ENCODE data around the gene SLC9A3.

The SLC9A3 gene

DNA sequence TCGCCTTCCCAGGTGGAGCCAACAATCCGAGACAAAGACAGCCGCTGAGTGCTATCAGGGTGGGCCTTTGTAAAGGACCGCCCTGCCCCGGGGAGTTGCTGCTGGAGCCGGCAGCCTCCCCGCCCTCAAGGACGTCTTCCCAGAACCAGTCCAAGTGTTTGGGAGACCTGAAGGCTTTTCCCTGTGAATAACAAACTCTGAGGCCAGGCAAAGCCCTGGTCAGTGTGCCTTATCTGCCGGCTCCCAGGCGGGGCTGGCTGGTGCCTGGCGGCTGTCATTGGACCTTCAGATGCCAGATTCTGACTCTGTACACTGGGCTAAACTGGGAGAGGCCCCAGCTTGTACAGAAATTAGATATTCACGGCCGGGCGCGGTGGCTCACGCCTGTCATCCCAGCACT, 2.1 kb downstream of the SLC9A3 start:
- TF ChIP-seq, protein P1, sequence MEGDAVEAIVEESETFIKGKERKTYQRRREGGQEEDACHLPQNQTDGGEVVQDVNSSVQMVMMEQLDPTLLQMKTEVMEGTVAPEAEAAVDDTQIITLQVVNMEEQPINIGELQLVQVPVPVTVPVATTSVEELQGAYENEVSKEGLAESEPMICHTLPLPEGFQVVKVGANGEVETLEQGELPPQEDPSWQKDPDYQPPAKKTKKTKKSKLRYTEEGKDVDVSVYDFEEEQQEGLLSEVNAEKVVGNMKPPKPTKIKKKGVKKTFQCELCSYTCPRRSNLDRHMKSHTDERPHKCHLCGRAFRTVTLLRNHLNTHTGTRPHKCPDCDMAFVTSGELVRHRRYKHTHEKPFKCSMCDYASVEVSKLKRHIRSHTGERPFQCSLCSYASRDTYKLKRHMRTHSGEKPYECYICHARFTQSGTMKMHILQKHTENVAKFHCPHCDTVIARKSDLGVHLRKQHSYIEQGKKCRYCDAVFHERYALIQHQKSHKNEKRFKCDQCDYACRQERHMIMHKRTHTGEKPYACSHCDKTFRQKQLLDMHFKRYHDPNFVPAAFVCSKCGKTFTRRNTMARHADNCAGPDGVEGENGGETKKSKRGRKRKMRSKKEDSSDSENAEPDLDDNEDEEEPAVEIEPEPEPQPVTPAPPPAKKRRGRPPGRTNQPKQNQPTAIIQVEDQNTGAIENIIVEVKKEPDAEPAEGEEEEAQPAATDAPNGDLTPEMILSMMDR (IDR thresholded peaks at IDR 0.05; ENCODE audit: low read depth, low read length), result no peak
- H3K4me3 ChIP-seq (ENCODE audit: low read depth, low read length), result no peak overlapping the region

- TF ChIP-seq, protein P1 (IDR thresholded peaks at IDR 0.05; ENCODE audit: low read depth, low read length), result no peak
- H3K4me3 ChIP-seq (ENCODE audit: low read depth, low read length), result no peak overlapping the region
These were observed 2.6 kb downstream of the SLC9A3 start for GRCh38 chr5:521680-522079.

DNA sequence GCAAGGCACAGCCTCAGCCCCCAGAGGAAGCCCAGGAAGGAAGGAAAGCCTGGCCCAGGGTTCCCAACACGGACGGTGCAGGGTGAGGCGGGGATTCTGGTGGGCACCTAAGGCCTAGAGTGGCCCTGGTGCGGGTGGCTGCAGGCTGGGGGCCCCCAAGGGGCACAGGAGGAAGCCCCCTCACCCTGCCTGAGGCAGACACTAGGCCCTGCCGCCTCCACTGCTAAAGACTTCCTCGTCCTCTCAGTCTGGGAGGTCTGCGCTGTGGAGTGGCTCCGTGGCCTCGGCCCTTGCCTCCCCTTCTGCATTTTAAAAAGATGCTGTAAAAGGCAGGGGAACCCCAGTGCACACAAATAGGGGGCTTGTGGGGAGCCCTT, 3.4 kb downstream of the SLC9A3 start:
- H3K4me3 ChIP-seq (ENCODE audit: low read depth, low read length), result no peak overlapping the region
- TF ChIP-seq, protein P1 (IDR thresholded peaks at IDR 0.05; ENCODE audit: low read depth, low read length), result no peak

- TF ChIP-seq, protein P1 (IDR thresholded peaks at IDR 0.05; ENCODE audit: low read depth, low read length), result no peak
- no peak overlapping the region for H3K4me3 ChIP-seq (ENCODE audit: low read depth, low read length)
These were observed 3.9 kb downstream of the SLC9A3 start for GRCh38 chr5:520196-520849.

- TF ChIP-seq, protein P1 (IDR thresholded peaks at IDR 0.05; ENCODE audit: low read depth, low read length), result no peak
- no peak overlapping the region for H3K4me3 ChIP-seq (ENCODE audit: low read depth, low read length)
These were observed 5.5 kb downstream of the SLC9A3 start for GRCh38 chr5:518721-519120.

GRCh38 chr5:517535-518100, 6.6 kb downstream of the SLC9A3 start:
- TF ChIP-seq, protein P1 (IDR thresholded peaks at IDR 0.05; ENCODE audit: low read depth, low read length), result no peak
- H3K4me3 ChIP-seq (ENCODE audit: low read depth, low read length), result no peak overlapping the region

- H3K4me3 ChIP-seq (ENCODE audit: low read depth, low read length), result no peak overlapping the region
- TF ChIP-seq, protein P1 (IDR thresholded peaks at IDR 0.05; ENCODE audit: low read depth, low read length), result no peak
These were observed 7.3 kb downstream of the SLC9A3 start for GRCh38 chr5:516980-517379.

Data from WI38 (cell line).